ENCODE measurements around the gene HERC5.

HERC5 gene

GRCh38 chr4:88516746-88517145, 59.8 kb downstream of the HERC5 start:
- no peaks in the 10 kb centered on the region for H3K27me3 Mint-ChIP-seq (ENCODE audit: low read depth)
- no peak overlapping the region for H3K27ac Mint-ChIP-seq
- peaks cover 7% of the 10 kb centered on the region for H3K4me1 Mint-ChIP-seq

GRCh38 chr4:88517825-88518224, 60.9 kb downstream of the HERC5 start:
- no peak overlapping the region for H3K27ac Mint-ChIP-seq
- peaks cover 16% of the 10 kb centered on the region for H3K4me1 Mint-ChIP-seq
- no peaks in the 10 kb centered on the region for H3K27me3 Mint-ChIP-seq (ENCODE audit: low read depth)
- no peak for TF ChIP-seq CTCF (IDR thresholded peaks at IDR 0.05; ENCODE audit: unreplicated experiment in 3 of 3)
- no peaks in the 10 kb centered on the region for H3K9me3 Mint-ChIP-seq
- no peak overlapping the region for H3K4me3 Mint-ChIP-seq
- H3K36me3 Mint-ChIP-seq (ENCODE audit: low read depth), result peaks cover 12% of the 10 kb centered on the region

More at GRCh38 chr4:88516746-88517145, 59.8 kb downstream of the HERC5 start:
- no peak for TF ChIP-seq CTCF (IDR thresholded peaks at IDR 0.05; ENCODE audit: unreplicated experiment in 3 of 3)
- no peaks in the 10 kb centered on the region for H3K9me3 Mint-ChIP-seq
- H3K4me3 Mint-ChIP-seq, result no peak overlapping the region
- H3K36me3 Mint-ChIP-seq (ENCODE audit: low read depth), result peaks cover 9% of the 10 kb centered on the region

- H3K36me3 Mint-ChIP-seq (ENCODE audit: low read depth), result peaks cover 12% of the 10 kb centered on the region
- H3K4me3 Mint-ChIP-seq, result peak overlapping the region in 1 of 3 experiments; percentile 38
- H3K4me1 Mint-ChIP-seq, result peaks cover 16% of the 10 kb centered on the region
- no peak for TF ChIP-seq CTCF (IDR thresholded peaks at IDR 0.05; ENCODE audit: unreplicated experiment in 3 of 3)
- no peaks in the 10 kb centered on the region for H3K27me3 Mint-ChIP-seq (ENCODE audit: low read depth)
- no peak overlapping the region for H3K27ac Mint-ChIP-seq
- H3K9me3 Mint-ChIP-seq, result no peaks in the 10 kb centered on the region
Measured at GRCh38 chr4:88518911-88519310, 62.0 kb downstream of the HERC5 start.

- no peak for TF ChIP-seq CTCF (IDR thresholded peaks at IDR 0.05; ENCODE audit: unreplicated experiment in 3 of 3)
- Mint-ChIP-seq H3K27me3 (ENCODE audit: low read depth) (no peaks in the 10 kb centered on the region), H3K36me3 (ENCODE audit: low read depth) (peaks cover 12% of the 10 kb centered on the region), H3K4me3 (peak overlapping the region; percentile 97 to 100 (median 98)), H3K9me3 (no peaks in the 10 kb centered on the region), H3K27ac (peak overlapping the region; percentile 95 to 100 (median 98)), H3K4me1 (peaks cover 27% of the 10 kb centered on the region)
Measured at GRCh38 chr4:88522702-88523324, 65.9 kb downstream of the HERC5 start.

- Mint-ChIP-seq H3K4me1 (peaks cover 27% of the 10 kb centered on the region), H3K4me3 (peak within 1 kb of the TSS; percentile 97 to 100 (median 98))
- TF ChIP-seq CTCF (IDR thresholded peaks at IDR 0.05; ENCODE audit: unreplicated experiment in 3 of 3), result no peak
Measured at GRCh38 chr4:88523325-88524129, 66.6 kb downstream of the HERC5 start, which contains the start of gene PYURF. Gene PYURF (minus strand): TSS chr4:88523776. CDS start chr4:88523700, 76 bp downstream.

More at GRCh38 chr4:88523325-88524129, 66.6 kb downstream of the HERC5 start, which contains the start of gene PYURF:
- Mint-ChIP-seq H3K27me3 (ENCODE audit: low read depth) (no peaks in the 10 kb centered on the region), H3K9me3 (no peaks in the 10 kb centered on the region), H3K36me3 (ENCODE audit: low read depth) (peaks cover 12% of the 10 kb centered on the region), H3K27ac (peak within 1 kb of the TSS; percentile 95 to 100 (median 98))

Data from nephron (organoid).